MCF 10A (cell line): ENCODE results near the gene CYSTM1. TPM values are rescaled to one million over a fixed set of nuclear protein-coding genes. Genes with fewer than 3 reads are reported as not detected.

Experiments
- BruUV-seq: library from RNA; stranded (reverse); fragments of 400-500 nt; replicated peaks from 2 replicates; lab custom pipeline; 2021; lab: Mats Ljungman, UMichigan
- CTCF ChIA-PET: fragments of 300-600 bp; sonication (Branson Sonifier 250); formaldehyde crosslinking; extraction: SDS; loops from one replicate; lab custom pipeline; 2021; ENCODE audit warnings: antibody characterized with exemption, inconsistent platforms; lab: Yijun Ruan, JAX
- POLR2A ChIA-PET: fragments of 300-600, 350-650 bp; sonication (Branson Sonifier 250); formaldehyde crosslinking; extraction: SDS; loops from one replicate; lab custom pipeline; 2020; ENCODE audit warnings: antibody characterized with exemption, inconsistent platforms; lab: Yijun Ruan, JAX
- DNase-seq: peaks from one replicate; pipeline ENCODE4 v3.0.0-alpha.2; 2018; ENCODE audit not compliant: unreplicated experiment
- H3K27ac Mint-ChIP-seq: one replicate; pipeline ENCODE4 v1.8.0; 2022; ENCODE audit warnings: mild to moderate bottlenecking, low read depth, mixed read lengths; ENCODE audit not compliant: unreplicated experiment
- H3K27me3 Mint-ChIP-seq: one replicate; pipeline ENCODE4 v1.8.0; 2022; ENCODE audit warnings: mixed read lengths; ENCODE audit not compliant: insufficient read depth, unreplicated experiment
- H3K36me3 Mint-ChIP-seq: one replicate; pipeline ENCODE4 v1.8.0; 2022; ENCODE audit warnings: mild to moderate bottlenecking, moderate library complexity, mixed read lengths; ENCODE audit not compliant: insufficient read depth, unreplicated experiment
- H3K4me1 Mint-ChIP-seq: one replicate; pipeline ENCODE4 v1.8.0; 2022; ENCODE audit warnings: mixed read lengths; ENCODE audit not compliant: insufficient read depth, unreplicated experiment
- H3K4me3 Mint-ChIP-seq: one replicate; pipeline ENCODE4 v1.8.0; 2022; ENCODE audit warnings: mild to moderate bottlenecking, moderate library complexity, mixed read lengths; ENCODE audit not compliant: unreplicated experiment
- H3K9me3 Mint-ChIP-seq: one replicate; pipeline ENCODE4 v1.8.0; 2022; ENCODE audit warnings: mixed read lengths; ENCODE audit not compliant: unreplicated experiment
- intact Hi-C: fragments of 100-400 bp; cut with micrococcal nuclease; formaldehyde crosslinking; loops from 2 replicates; pipeline ENCODE4 v1.14.1; 2022
- total RNA-seq: library from RNA; stranded (reverse); gene quantifications from 2 replicates; pipeline ENCODE4 v1.2.3, GENCODE V29; 2022
- TF ChIP-seq, protein P1 (sequence below): fragments of 200-600 bp; IDR thresholded peaks from one replicate; pipeline ENCODE4 v1.8.0; 2022; ENCODE audit warnings: antibody characterized with exemption, mild to moderate bottlenecking; ENCODE audit not compliant: unreplicated experiment

CYSTM1 gene
- total RNA-seq, 1 experiment from 2014 or later, result 59.4 TPM

GRCh38 chr5:140255460-140256157 lies 80.6 kb downstream of the CYSTM1 start:
- DNase-seq, result no peak
- ChIA-PET POLR2A (interaction anchor here (1.0 to 9.3 kb wide), 8 partner anchors 9 to 93 kb away, joined by 3 to 136 read pairs (median 6); partner anchors contain the start of genes HBEGF and PFDN1), CTCF (interaction anchor here (0.6 to 42.5 kb wide), 5 partner anchors 12 to 280 kb away, joined by 3 to 1450 read pairs (median 10); partner anchors contain the start of gene HBEGF)
- BruUV-seq, result no TSS peak
- no peak overlapping the region for H3K27ac Mint-ChIP-seq
- H3K4me3 Mint-ChIP-seq, result no peak overlapping the region
- no peaks in the 10 kb centered on the region for H3K9me3 Mint-ChIP-seq
- H3K36me3 Mint-ChIP-seq, result peaks cover 6% of the 10 kb centered on the region
- no peaks in the 10 kb centered on the region for H3K27me3 Mint-ChIP-seq
- TF ChIP-seq, protein P1, sequence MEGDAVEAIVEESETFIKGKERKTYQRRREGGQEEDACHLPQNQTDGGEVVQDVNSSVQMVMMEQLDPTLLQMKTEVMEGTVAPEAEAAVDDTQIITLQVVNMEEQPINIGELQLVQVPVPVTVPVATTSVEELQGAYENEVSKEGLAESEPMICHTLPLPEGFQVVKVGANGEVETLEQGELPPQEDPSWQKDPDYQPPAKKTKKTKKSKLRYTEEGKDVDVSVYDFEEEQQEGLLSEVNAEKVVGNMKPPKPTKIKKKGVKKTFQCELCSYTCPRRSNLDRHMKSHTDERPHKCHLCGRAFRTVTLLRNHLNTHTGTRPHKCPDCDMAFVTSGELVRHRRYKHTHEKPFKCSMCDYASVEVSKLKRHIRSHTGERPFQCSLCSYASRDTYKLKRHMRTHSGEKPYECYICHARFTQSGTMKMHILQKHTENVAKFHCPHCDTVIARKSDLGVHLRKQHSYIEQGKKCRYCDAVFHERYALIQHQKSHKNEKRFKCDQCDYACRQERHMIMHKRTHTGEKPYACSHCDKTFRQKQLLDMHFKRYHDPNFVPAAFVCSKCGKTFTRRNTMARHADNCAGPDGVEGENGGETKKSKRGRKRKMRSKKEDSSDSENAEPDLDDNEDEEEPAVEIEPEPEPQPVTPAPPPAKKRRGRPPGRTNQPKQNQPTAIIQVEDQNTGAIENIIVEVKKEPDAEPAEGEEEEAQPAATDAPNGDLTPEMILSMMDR, result no peak
- H3K4me1 Mint-ChIP-seq, result peaks cover 45% of the 10 kb centered on the region
- intact Hi-C loops, result no loop called here

GRCh38 chr5:140256726-140257125 lies 81.7 kb downstream of the CYSTM1 start:
- H3K9me3 Mint-ChIP-seq, result no peaks in the 10 kb centered on the region
- no peak overlapping the region for H3K4me3 Mint-ChIP-seq
- ChIA-PET POLR2A (interaction anchor here (0.9 to 9.3 kb wide), 8 partner anchors 11 to 92 kb away, joined by 3 to 136 read pairs (median 4); partner anchors contain the start of genes HBEGF and PFDN1), CTCF (interaction anchor here (0.6 to 42.5 kb wide), 8 partner anchors 13 to 1129 kb away, joined by 3 to 1450 read pairs (median 4); partner anchors contain the start of genes HBEGF and PCDHA4)
- intact Hi-C loops, result no loop called here
- no peak overlapping the region for H3K27ac Mint-ChIP-seq
- peaks cover 45% of the 10 kb centered on the region for H3K4me1 Mint-ChIP-seq
- no peaks in the 10 kb centered on the region for H3K27me3 Mint-ChIP-seq
- no peak for DNase-seq
- TF ChIP-seq, protein P1, result no peak
- BruUV-seq, result no TSS peak
- peaks cover 6% of the 10 kb centered on the region for H3K36me3 Mint-ChIP-seq

DNA sequence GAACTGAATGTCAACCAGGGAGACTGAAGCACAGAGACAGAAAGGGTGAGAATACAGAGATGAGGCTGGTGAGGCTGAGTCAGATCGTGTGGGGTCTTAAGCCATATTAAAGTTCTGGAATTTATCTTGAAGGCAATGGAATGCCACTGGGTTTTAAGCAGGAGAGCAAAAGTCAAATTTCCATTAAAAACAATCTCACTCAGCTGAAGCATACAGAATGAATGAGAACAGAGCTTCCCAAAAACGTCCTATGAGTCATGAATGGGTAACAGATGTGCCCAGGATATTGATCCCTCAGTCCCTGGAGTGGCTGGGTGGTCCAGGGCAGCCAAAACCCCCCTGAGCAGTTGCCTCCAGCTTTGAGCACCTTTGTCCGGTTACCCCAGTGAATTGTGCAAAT lies 83.0 kb downstream of the CYSTM1 start:
- no peak for DNase-seq
- intact Hi-C loops, result loop anchor here (2.0 kb wide), 1 partner anchor 45 kb away; the partner anchor contains the start of gene PFDN1
- BruUV-seq, result no TSS peak
- H3K36me3 Mint-ChIP-seq, result peaks cover 15% of the 10 kb centered on the region
- TF ChIP-seq, protein P1, result no peak
- peak overlapping the region; percentile 93 for H3K27ac Mint-ChIP-seq
- no peak overlapping the region for H3K4me3 Mint-ChIP-seq
- ChIA-PET CTCF (interaction anchor here (0.5 to 42.5 kb wide), 5 partner anchors 14 to 581 kb away, joined by 3 to 1450 read pairs (median 4); partner anchors contain the start of gene HBEGF), POLR2A (interaction anchor here (0.6 to 9.3 kb wide), 12 partner anchors 9 to 143 kb away, joined by 3 to 136 read pairs (median 4); partner anchors contain the start of genes ANKHD1, HBEGF and PFDN1)
- H3K4me1 Mint-ChIP-seq, result peaks cover 43% of the 10 kb centered on the region
- no peaks in the 10 kb centered on the region for H3K27me3 Mint-ChIP-seq
- H3K9me3 Mint-ChIP-seq, result no peaks in the 10 kb centered on the region

DNA sequence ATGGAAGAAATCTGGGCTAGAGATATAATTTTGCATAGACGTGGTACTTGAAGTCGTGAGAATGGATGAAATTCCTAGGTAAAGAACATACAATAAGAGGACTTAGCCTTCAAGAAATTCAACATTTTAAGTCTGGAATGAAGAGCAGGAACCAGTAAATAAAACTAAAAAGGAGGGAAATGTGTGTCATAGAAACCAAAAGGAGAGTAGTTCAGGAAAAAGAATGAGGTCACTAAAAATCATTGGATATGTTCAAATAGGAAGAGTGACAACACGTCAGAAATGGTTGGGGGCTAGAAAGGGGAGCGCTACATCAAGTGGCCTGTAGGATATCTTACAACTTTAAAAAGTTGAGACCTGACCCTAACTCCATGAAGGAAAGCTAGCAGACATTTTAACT lies 83.9 kb downstream of the CYSTM1 start:
- H3K27me3 Mint-ChIP-seq, result no peaks in the 10 kb centered on the region
- H3K9me3 Mint-ChIP-seq, result no peaks in the 10 kb centered on the region
- DNase-seq, result no peak
- ChIA-PET POLR2A (interaction anchor here (0.6 to 9.3 kb wide), 11 partner anchors 14 to 919 kb away, joined by 3 to 136 read pairs (median 4); partner anchors contain the start of genes ANKHD1, HBEGF and PFDN1), CTCF (interaction anchor here (0.7 to 42.5 kb wide), 4 partner anchors 15 to 582 kb away, joined by 3 to 1450 read pairs (median 102); partner anchors contain the start of gene HBEGF)
- H3K4me1 Mint-ChIP-seq, result peaks cover 43% of the 10 kb centered on the region
- TF ChIP-seq, protein P1, result no peak
- H3K27ac Mint-ChIP-seq, result peak overlapping the region; percentile 93
- peaks cover 21% of the 10 kb centered on the region for H3K36me3 Mint-ChIP-seq
- intact Hi-C loops, result loop anchor here (2.0 kb wide), 1 partner anchor 44 kb away; the partner anchor contains the start of gene PFDN1
- no peak overlapping the region for H3K4me3 Mint-ChIP-seq
- no TSS peak for BruUV-seq
